ENCODE data around the gene SATB2. TPM values are rescaled to one million over a fixed set of nuclear protein-coding genes. Genes with fewer than 3 reads are reported as not detected.

Gene SATB2
- total RNA-seq, 1 experiment from 2014 or later: 7.8 TPM

- DNase-seq: no peak
- Histone ChIP-seq H3F3A (ENCODE audit: insufficient read depth, low read depth) (no peaks in the 10 kb centered on the region), H2AFZ (no peak overlapping the region), H3K4me3 (no peak overlapping the region), H3K27me3 (ENCODE audit: insufficient read depth, low read depth) (no peaks in the 10 kb centered on the region), H4K20me1 (ENCODE audit: insufficient read depth) (no peaks in the 10 kb centered on the region), H3K4me2 (no peak overlapping the region), H3K4me1 (replicated peaks; ENCODE audit: insufficient read depth) (no peaks in the 10 kb centered on the region), H3K9me3 (ENCODE audit: insufficient read depth, low read depth) (no peaks in the 10 kb centered on the region), H3K79me2 (ENCODE audit: low read depth) (no peaks in the 10 kb centered on the region), H3K36me3 (ENCODE audit: low read depth) (no peaks in the 10 kb centered on the region), H3K27ac (no peak overlapping the region), H3K9me2 (ENCODE audit: insufficient read depth) (no peaks in the 10 kb centered on the region)
- BruUV-seq (replicated peaks): no TSS peak
- TF ChIP-seq EZH2 (IDR thresholded peaks at IDR 0.05; ENCODE audit: low read depth) (no peak), CTCF (conservative IDR thresholded peaks at IDR 0.05) (no peak)
- intact Hi-C loops (cut with micrococcal nuclease; ENCODE audit: unreplicated experiment): no loop called here
- ChIA-PET POLR2A (ENCODE audit: unreplicated experiment) (no interaction called here), CTCF (no interaction called here)
Measured at GRCh38 chr2:199414001-199414400, 43.7 kb downstream of the SATB2 start.

- Histone ChIP-seq H2AFZ (no peak overlapping the region), H3K9me3 (ENCODE audit: insufficient read depth, low read depth) (no peaks in the 10 kb centered on the region), H4K20me1 (ENCODE audit: insufficient read depth) (no peaks in the 10 kb centered on the region), H3K27ac (no peak overlapping the region), H3K4me2 (no peak overlapping the region), H3K4me1 (replicated peaks; ENCODE audit: insufficient read depth) (no peaks in the 10 kb centered on the region), H3F3A (ENCODE audit: insufficient read depth, low read depth) (no peaks in the 10 kb centered on the region), H3K36me3 (ENCODE audit: low read depth) (no peaks in the 10 kb centered on the region), H3K4me3 (no peak overlapping the region), H3K9me2 (ENCODE audit: insufficient read depth) (no peaks in the 10 kb centered on the region), H3K79me2 (ENCODE audit: low read depth) (no peaks in the 10 kb centered on the region), H3K27me3 (ENCODE audit: insufficient read depth, low read depth) (no peaks in the 10 kb centered on the region)
- intact Hi-C loops (cut with micrococcal nuclease; ENCODE audit: unreplicated experiment): no loop called here
- DNase-seq: no peak
- ChIA-PET CTCF (no interaction called here), POLR2A (ENCODE audit: unreplicated experiment) (no interaction called here)
- TF ChIP-seq CTCF (conservative IDR thresholded peaks at IDR 0.05): no peak
- TF ChIP-seq EZH2 (IDR thresholded peaks at IDR 0.05; ENCODE audit: low read depth): no peak
- BruUV-seq (replicated peaks): no TSS peak
Measured at GRCh38 chr2:199409759-199410529, 47.8 kb downstream of the SATB2 start.

GRCh38 chr2:199407421-199407820 is 50.3 kb downstream of the SATB2 start:
- no peaks in the 10 kb centered on the region for H3K9me3 ChIP-seq (ENCODE audit: insufficient read depth, low read depth)

More at GRCh38 chr2:199407421-199407820, 50.3 kb downstream of the SATB2 start:
- TF ChIP-seq EZH2 (IDR thresholded peaks at IDR 0.05; ENCODE audit: low read depth): no peak
- TF ChIP-seq CTCF (conservative IDR thresholded peaks at IDR 0.05): no peak
- Histone ChIP-seq H3K4me2 (no peak overlapping the region), H3K4me3 (no peak overlapping the region), H3F3A (ENCODE audit: insufficient read depth, low read depth) (no peaks in the 10 kb centered on the region), H3K9me2 (ENCODE audit: insufficient read depth) (no peaks in the 10 kb centered on the region), H3K27me3 (ENCODE audit: insufficient read depth, low read depth) (no peaks in the 10 kb centered on the region), H3K27ac (no peak overlapping the region), H3K79me2 (ENCODE audit: low read depth) (no peaks in the 10 kb centered on the region), H4K20me1 (ENCODE audit: insufficient read depth) (no peaks in the 10 kb centered on the region), H3K36me3 (ENCODE audit: low read depth) (no peaks in the 10 kb centered on the region), H3K4me1 (replicated peaks; ENCODE audit: insufficient read depth) (no peaks in the 10 kb centered on the region), H2AFZ (no peak overlapping the region)
- ChIA-PET CTCF (no interaction called here), POLR2A (ENCODE audit: unreplicated experiment) (no interaction called here)
- no peak for DNase-seq
- no TSS peak for BruUV-seq (replicated peaks)
- intact Hi-C loops (cut with micrococcal nuclease; ENCODE audit: unreplicated experiment): no loop called here
